Adrenal gland (tissue), 5 donors: Measurements from ENCODE around the gene NDUFC2.

Experiments
- CTCF ChIP-seq, 6 experiments: fragments of 450-650 bp in 4 of 6; fragments of 200-600 bp in 2 of 6; sonication (generic) in 1 of 6; IDR thresholded peaks; 1 replicate in 5 of 6; 2 replicates in 1 of 6; pipeline versions ENCODE4 v1.5.1 to v1.8.0; 2016 to 2021; ENCODE audit warnings: antibody characterized with exemption in 6 of 6, mild to moderate bottlenecking in 2 of 6, moderate library complexity in 1 of 6
- POLR2A ChIP-seq, 2 donors: fragments of 450-650 bp; IDR thresholded peaks; one replicate each; pipeline ENCODE4 v1.6.1; 2017; ENCODE audit warnings: antibody characterized with exemption in 2 of 2, mild to moderate bottlenecking in 2 of 2, moderate library complexity in 1 of 2
- donor health status: DM: no; HTN: no; CAD: no.

DNA sequence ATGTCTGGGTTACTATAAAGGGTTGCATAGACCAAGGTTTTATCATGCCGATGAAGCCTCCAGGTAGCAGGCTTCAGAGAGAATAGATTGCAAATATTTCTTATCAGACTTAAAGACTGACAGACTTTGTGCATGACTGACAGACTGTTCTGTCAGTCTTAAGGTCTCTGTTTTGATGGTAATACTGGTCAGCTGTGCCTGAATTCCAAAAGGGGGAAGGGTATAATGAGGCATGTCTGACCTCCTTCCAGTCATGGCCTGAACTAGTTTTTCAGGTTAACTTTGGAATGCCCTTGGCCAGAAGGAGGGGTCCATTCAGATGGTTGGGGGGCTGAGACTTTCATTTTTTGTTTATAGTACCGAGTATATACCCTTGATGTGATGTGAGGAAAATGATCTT is 51.9 kb downstream of the NDUFC2 start:
- TF ChIP-seq CTCF (IDR thresholded peaks at IDR 0.05) (no peak), POLR2A (IDR thresholded peaks at IDR 0.05) (no peak)
